Activated CD8-positive, alpha-beta memory T cell treated with anti-CD3 and anti-CD28 coated beads, Interleukin-2, amount 50 U/mL, for 1 hour (primary cell): Measurements from ENCODE around the gene GDPGP1.

ENCODE experiments used
- DNase-seq: peaks from one replicate; pipeline ENCODE4 v3.0.0-alpha.2; 2020; ENCODE audit errors: extremely low read depth

GDPGP1 gene

DNA sequence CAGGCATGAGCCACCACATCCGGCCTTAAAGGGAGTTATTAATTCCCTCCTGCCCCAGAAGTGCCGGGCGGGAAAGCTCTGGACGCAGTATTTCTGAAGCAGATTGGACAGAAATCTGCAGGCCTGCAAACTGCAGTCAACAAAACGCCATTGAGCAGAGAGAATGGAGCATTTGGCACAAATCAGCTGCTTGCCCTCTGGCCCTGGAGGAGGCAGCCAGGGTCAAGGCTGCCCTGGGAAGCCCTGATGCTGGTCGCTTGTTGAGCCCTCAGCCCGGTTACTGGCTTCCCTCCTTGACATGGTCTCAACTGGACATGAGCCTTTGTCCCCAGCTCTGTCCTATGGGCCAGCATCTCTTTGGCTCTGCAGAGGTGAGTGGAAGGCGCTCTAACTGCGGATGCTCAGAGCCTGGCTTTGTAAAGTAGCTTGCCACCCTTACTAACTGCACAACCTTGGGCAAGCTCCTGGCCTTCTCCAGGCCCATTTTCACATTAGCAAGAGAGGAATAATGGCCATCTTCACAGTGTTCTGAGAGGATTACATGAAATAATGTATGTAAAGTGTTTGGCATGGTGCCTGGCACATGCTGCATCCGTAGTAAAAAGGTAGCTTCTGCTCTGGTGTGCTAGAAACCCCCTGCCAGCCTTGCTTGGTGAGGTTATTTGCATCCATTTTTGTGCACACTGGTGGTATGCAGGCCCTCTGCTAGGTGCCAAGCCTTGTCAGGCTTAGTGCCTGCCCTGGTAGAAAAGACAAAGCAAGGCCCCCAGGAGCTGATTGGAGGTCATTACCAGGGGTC, 28.8 kb upstream of the GDPGP1 start:
- DNase-seq, result no peak

- DNase-seq, result no peak
Observed at GRCh38 chr15:90205886-90206285, 28.1 kb upstream of the GDPGP1 start.

GRCh38 chr15:90207252-90207651, 26.8 kb upstream of the GDPGP1 start:
- no peak for DNase-seq

DNA sequence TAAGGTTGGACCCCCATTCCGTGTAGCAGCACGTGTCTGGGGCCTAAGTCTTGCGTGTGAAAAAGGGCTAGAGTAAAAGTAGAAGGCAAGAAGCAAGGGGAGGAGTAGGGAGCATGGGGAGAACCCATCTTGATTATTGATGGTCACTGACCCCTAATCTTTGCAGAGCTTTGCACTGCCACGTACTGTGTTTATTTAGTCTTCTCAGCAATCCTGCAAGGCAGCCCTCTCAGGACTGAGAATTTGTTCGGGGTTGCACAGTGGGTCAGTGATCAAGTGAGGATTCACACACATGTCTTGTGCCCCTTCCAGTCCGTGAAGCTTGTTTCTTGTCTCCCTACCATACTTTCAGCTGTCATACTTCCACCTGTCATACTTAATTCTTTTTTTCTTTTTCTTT, 25.7 kb upstream of the GDPGP1 start:
- DNase-seq, result no peak

GRCh38 chr15:90209591-90209990, 24.4 kb upstream of the GDPGP1 start:
- DNase-seq, result no peak

DNA sequence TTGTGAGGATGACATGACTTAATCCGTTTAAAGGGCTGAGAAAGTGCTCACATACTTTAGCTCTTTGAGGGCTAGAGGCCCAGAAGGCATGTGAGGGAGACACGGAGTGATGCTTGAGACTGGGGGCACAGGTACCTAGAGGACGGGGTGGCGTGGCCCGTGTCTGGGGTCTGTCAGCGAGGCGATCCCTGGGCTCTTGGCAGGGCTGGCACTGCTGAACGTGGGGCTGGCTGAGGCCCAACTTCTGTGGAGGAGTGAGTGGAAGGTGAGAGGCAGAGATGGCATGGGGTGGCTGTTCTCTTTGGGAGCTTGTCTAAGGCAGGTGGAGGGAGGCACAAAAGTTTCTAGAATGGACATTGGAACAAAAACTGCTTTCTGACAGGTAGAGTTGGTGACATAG, 23.4 kb upstream of the GDPGP1 start:
- DNase-seq, result no peak

GRCh38 chr15:90211009-90211408, 23.0 kb upstream of the GDPGP1 start:
- DNase-seq, result no peak

DNA sequence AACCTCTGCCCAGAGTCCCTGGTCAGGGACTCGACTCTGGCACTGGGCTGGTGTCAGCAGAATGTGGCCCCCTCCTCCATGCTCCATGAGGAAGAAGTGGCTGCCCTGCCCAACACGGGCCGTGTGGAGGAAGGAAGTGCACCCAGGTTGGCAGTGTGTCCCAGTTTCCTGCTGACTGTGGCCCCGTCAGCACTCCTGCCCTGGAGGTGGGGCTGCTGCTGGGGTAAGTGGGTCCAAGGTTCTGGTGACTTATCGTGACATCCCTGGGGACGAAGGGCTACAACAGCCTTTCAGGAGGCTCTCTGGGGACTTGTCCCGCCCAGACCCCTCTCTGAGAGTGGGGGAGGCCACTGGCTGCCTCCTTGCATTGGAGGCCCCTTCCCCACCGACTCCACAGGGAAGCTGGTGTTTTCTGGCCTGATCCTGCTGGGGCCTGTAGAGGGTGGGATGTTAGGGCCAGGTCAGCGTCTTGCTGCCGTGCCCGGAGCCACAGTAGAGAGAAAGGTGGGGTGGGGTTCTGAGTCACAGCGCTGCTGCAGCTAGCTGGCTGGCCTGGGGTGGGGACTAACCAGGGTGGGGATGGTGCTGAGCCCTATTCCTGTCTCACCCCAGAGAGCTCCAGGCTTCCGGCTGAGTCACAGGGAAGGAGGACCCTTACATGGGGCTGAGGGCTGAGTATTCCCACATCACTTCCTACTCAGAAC, 22.4 kb upstream of the GDPGP1 start:
- no peak for DNase-seq

- no peak for DNase-seq
Observed at GRCh38 chr15:90212221-90213098, 21.5 kb upstream of the GDPGP1 start.

- no peak for DNase-seq
Observed at GRCh38 chr15:90213122-90213817, 20.7 kb upstream of the GDPGP1 start.

DNA sequence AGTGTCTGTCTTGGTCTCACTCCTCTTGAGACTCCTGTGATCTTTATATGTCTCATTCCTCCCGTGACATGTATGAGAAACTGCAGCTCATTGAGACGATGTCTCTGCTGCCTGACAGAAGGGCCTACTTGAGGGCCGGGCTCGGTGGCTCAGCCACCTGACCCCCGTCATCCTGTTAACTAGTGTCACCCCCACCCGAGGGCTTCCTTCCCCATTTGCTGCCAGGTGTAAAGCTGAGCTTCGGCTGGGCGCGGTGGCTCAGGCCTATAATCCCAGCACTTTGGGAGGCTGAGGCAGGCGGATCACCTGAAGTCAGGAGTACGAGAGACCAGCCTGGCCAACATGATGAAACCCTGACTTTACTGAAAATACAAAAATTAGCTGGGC, 20.2 kb upstream of the GDPGP1 start:
- DNase-seq, result no peak

GRCh38 chr15:90214553-90215196, 19.3 kb upstream of the GDPGP1 start:
- no peak for DNase-seq

DNA sequence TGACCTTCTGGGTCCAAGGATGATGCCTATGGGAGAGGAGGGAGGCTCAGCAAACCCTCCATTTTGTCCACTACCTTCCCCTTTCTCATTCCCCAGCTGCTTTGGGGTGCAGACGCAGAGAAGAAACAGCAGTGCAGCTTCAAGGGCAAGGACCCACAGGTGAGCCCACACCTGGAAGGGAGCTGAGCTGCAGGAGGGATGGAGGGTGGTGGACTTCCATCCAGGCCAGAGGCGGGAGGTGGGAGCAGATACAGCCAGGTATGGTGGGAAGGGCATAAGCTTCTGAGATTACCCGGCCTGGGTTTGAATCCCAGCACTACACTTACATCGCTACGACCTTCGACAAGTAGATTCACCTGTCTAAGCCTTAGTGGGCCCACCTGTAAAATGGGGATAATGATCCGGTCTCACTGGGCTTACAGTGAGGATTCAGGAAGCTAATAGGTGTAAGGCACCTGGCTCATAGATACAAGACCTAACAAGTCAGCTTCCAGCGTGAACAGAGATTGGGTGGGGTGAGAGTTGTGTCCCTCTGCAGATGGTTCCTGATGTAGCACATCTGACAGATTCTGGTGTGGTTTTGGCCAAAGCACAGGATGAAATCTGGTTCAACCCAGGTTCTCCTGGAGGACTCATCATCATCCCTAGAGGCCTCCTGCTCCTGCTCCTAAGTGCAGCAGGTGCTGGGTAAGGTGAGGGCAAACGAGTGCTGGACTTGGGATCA, 16.2 kb upstream of the GDPGP1 start:
- DNase-seq, result no peak

DNA sequence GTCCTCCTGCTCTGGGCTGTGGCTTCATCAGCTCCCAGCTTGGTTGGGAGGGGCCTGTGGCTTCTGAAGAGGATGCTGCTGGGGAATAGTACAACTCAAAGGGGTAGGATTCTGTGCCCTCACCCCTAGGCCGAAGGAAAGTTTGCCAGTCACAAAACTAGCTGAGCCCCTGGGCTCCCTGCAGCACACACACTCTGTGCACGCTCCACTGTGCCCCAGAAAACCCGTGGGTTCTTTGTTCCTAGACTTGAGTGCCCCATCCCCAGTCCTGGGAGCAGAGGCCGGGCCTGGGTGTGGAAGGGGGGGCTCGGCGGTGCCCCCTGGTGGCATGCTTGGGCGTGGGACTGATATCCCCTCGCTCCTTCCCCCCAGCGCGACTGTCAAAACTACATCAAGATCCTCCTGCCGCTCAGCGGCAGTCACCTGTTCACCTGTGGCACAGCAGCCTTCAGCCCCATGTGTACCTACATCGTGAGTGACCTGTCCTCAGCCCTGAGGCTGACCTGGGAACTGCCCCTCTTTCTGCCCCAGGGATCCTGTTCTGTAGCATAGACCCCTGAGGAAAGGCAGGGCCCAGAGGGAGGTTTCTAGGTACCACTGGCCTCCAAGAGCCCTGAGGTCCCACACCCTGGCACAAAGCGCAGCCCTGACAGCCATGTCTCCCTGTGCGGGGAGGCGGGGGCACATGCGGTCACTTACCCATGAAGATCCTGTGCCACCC, 14.4 kb upstream of the GDPGP1 start:
- DNase-seq, result no peak

- no peak for DNase-seq
Observed at GRCh38 chr15:90221246-90221900, 12.6 kb upstream of the GDPGP1 start.

DNA sequence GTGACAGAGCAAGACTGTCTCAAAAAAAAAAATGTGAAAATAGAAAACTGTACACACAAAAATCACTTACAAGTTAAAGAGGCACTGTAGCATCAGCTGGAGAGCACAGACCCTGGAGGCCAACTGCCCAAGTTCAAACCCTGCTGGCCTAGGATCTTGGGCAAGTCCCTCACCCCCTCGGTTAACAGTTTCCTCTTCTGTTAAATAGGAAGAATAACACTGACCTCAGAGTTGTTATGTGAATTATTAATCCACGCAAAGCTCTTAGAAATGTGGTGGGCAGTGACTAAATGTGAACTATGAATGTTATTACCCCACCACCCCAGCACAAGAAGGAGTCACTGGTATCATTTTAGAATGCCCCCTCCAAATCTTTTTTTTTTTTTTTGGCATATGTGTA, 11.5 kb upstream of the GDPGP1 start:
- no peak for DNase-seq

GRCh38 chr15:90223441-90224165, 10.4 kb upstream of the GDPGP1 start:
- DNase-seq, result no peak

GRCh38 chr15:90225047-90225446, 9.0 kb upstream of the GDPGP1 start:
- DNase-seq, result no peak
